ENCODE measurements around the gene GRIN2C. TPM values are rescaled to one million over a fixed set of nuclear protein-coding genes. Genes with fewer than 3 reads are reported as not detected.

GRIN2C gene
- total RNA-seq, 3 donors from 2014 or later (not counting 1 experiment from before 2014, with no cell fraction given) = not detected

DNA sequence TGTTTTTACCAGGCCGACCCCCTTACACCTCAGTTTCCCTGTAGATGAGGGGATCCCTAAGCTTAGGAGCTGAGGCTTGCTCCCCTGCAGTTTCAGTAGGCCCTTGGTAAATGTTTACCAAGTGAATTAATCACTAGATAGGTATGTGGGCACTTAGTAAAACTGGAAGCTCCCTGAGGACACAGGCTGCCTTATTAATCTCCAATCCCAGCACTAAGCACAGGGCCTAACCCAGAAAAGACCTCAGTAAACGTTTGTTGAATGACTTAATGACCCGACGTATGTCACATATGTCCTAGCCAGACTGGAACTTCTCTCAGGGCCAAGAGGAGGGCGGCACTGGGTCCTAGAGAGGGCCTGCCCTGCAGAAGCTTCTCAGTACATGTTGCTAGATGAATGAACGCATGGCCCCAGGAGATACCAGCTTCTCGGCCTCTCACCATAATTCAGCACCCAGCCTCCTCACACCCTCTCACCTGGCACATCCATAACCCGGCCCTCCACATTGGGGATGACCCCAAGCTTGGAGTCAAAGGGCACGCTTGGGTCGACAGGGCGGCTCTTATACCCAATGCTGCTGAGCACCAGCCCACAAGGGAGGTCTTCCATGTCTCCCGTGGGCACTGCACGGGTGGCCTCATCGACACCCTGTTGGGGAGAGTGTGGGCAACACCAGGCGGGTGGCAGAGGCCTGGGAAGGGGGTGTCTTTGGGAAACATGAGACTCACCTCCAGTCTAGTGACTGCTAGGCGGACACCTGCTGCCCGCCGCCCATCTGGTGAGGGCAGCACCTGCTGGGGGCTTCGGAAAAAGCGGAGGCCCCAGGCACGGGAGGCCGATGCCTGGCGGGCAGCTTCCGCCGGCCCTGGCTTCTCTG is 4.0 kb upstream of the GRIN2C start:
- peaks cover 30% of the 10 kb centered on the region for H3K4me1 ChIP-seq (ENCODE audit: control insufficient read depth, insufficient read depth, low read length)
- TF ChIP-seq CTCF (IDR thresholded peaks at IDR 0.05) = no peak
- WGBS (ENCODE audit: insufficient coverage) = 95% methylated on average over 24 of the region's 25 CpGs
- H3K27ac Mint-ChIP-seq = no peak overlapping the region
- H3K9me3 ChIP-seq (ENCODE audit: control insufficient read depth, insufficient read depth, low read length) = no peaks in the 10 kb centered on the region
- intact Hi-C loops (cut with micrococcal nuclease) = loop anchor here (2.0 kb wide), 1 partner anchor 73 kb away; no protein-coding TSS in a partner anchor
- H3K9me3 Mint-ChIP-seq = no peaks in the 10 kb centered on the region
- no peaks in the 10 kb centered on the region for H3K36me3 Mint-ChIP-seq
- peaks cover 6 to 31% of the 10 kb centered on the region in 2 donors for H3K4me1 Mint-ChIP-seq
- no peak overlapping the region for H3K27ac ChIP-seq (ENCODE audit: low read length)
- peaks cover 7 to 30% of the 10 kb centered on the region in 2 donors for H3K27me3 Mint-ChIP-seq (ENCODE audit: low read depth in 2 of 2)
- no peaks in the 10 kb centered on the region for H3K36me3 ChIP-seq (ENCODE audit: control insufficient read depth, insufficient read depth, low read length)
- no peak overlapping the region for H3K4me3 ChIP-seq (ENCODE audit: low read length)
- peak overlapping the region; percentile 25 for H3K4me3 Mint-ChIP-seq
- peaks cover 29% of the 10 kb centered on the region for H3K27me3 ChIP-seq (ENCODE audit: control insufficient read depth, insufficient read depth, low read length)
- ATAC-seq = no peak
- DNase-seq = no peak

DNA sequence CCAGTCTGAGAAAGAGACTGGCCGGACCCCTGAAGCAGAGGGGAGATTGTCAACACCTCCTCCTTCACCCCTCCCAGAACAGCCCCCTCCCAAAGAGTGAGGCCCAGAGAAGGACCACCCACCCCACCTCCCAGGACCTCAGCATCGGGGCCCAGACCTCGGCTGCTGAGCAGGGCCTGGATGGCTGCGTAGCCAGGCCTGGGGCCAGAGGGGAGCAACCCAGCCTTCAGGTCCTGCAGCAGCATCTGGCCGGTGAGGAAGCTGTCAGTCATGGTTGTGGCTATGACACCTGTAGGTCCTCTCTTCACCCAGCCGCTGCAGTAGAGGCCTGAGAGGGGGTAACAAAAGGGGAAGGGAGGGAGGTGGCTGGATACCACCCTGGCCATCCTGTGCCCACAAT is 3.2 kb upstream of the GRIN2C start:
- ATAC-seq = no peak
- Histone ChIP-seq H3K4me3 (ENCODE audit: low read length) (no peak overlapping the region), H3K9me3 (ENCODE audit: control insufficient read depth, insufficient read depth, low read length) (no peaks in the 10 kb centered on the region), H3K36me3 (ENCODE audit: control insufficient read depth, insufficient read depth, low read length) (no peaks in the 10 kb centered on the region), H3K27ac (ENCODE audit: low read length) (no peak overlapping the region), H3K27me3 (ENCODE audit: control insufficient read depth, insufficient read depth, low read length) (peaks cover 30% of the 10 kb centered on the region), H3K4me1 (ENCODE audit: control insufficient read depth, insufficient read depth, low read length) (peaks cover 30% of the 10 kb centered on the region)
- Mint-ChIP-seq H3K9me3 (no peaks in the 10 kb centered on the region), H3K4me3 (no peak overlapping the region), H3K4me1 (peaks cover 6 to 31% of the 10 kb centered on the region in 2 donors), H3K36me3 (no peaks in the 10 kb centered on the region), H3K27me3 (ENCODE audit: low read depth in 2 of 2) (peaks cover 15 to 34% of the 10 kb centered on the region in 2 donors), H3K27ac (no peak overlapping the region)
- intact Hi-C loops (cut with micrococcal nuclease) = loop anchor here (2.0 kb wide), 1 partner anchor 72 kb away; no protein-coding TSS in a partner anchor
- DNase-seq = no peak
- no peak for TF ChIP-seq CTCF (IDR thresholded peaks at IDR 0.05)
- WGBS (ENCODE audit: insufficient coverage) = 64% methylated on average over 6 of the region's 6 CpGs

- Mint-ChIP-seq H3K9me3 (no peaks in the 10 kb centered on the region), H3K27me3 (ENCODE audit: low read depth in 2 of 2) (peaks cover 21 to 39% of the 10 kb centered on the region in 2 donors), H3K4me3 (peak overlapping the region; percentile 40), H3K4me1 (peaks cover 6 to 31% of the 10 kb centered on the region in 2 donors), H3K27ac (no peak overlapping the region), H3K36me3 (no peaks in the 10 kb centered on the region)
- Histone ChIP-seq H3K27me3 (ENCODE audit: control insufficient read depth, insufficient read depth, low read length) (peaks cover 32% of the 10 kb centered on the region), H3K9me3 (ENCODE audit: control insufficient read depth, insufficient read depth, low read length) (no peaks in the 10 kb centered on the region), H3K4me3 (ENCODE audit: low read length) (no peak overlapping the region), H3K36me3 (ENCODE audit: control insufficient read depth, insufficient read depth, low read length) (no peaks in the 10 kb centered on the region), H3K27ac (ENCODE audit: low read length) (no peak overlapping the region), H3K4me1 (ENCODE audit: control insufficient read depth, insufficient read depth, low read length) (peaks cover 30% of the 10 kb centered on the region)
- 49% methylated on average over 24 of the region's 25 CpGs for WGBS (ENCODE audit: insufficient coverage)
- peak; percentile 63 for TF ChIP-seq CTCF (IDR thresholded peaks at IDR 0.05)
- ATAC-seq (peak; percentile 56 to 63 (median 60)), DNase-seq (peak; percentile 53 to 85)
- intact Hi-C loops (cut with micrococcal nuclease) = loop anchor here (2.0 kb wide), 1 partner anchor 72 kb away; no protein-coding TSS in a partner anchor
These were observed 2.6 kb upstream of the GRIN2C start for GRCh38 chr17:74862108-74862901.

All from natural killer cell (primary cell).